ENCODE measurements around the gene PSMB10.

- TF ChIP-seq CTCF (IDR thresholded peaks at IDR 0.05; ENCODE audit: low read depth, low read length) = no peak
- TF ChIP-seq MAX (IDR thresholded peaks at IDR 0.05; ENCODE audit: low read depth, low read length) = no peak
- no peak for TF ChIP-seq MYC (IDR thresholded peaks at IDR 0.05; ENCODE audit: low read depth, low read length)
- no peak for TF ChIP-seq POLR2A (IDR thresholded peaks at IDR 0.05; ENCODE audit: extremely low read depth, insufficient read length)
These were observed 10.4 kb upstream of the PSMB10 start for GRCh38 chr16:67946966-67947558.

All from NB4 (cell line).